Astrocyte of the spinal cord (primary cell): ENCODE results near the gene CNNM2.

Source experiments
- DNase-seq: peaks from one replicate; pipeline ENCODE4 v3.0.0; 2011; ENCODE audit warnings: low read depth, low spot score
- H3K4me3 ChIP-seq: 2 replicates; pipeline ENCODE4 v1.5.1; 2011; ENCODE audit warnings: low read depth, mild to moderate bottlenecking, low read length, moderate library complexity
- in situ Hi-C: cut with HindIII; loops from 2 replicates; pipeline ENCODE4 v1.10.0; 2017; ENCODE audit warnings: low sequenced_read_pairs
- TF ChIP-seq, protein P1 (sequence below): IDR thresholded peaks from 2 replicates; pipeline ENCODE4 v1.5.1; 2012; ENCODE audit warnings: low read depth, mild to moderate bottlenecking, low read length, inconsistent platforms

Gene CNNM2

DNA sequence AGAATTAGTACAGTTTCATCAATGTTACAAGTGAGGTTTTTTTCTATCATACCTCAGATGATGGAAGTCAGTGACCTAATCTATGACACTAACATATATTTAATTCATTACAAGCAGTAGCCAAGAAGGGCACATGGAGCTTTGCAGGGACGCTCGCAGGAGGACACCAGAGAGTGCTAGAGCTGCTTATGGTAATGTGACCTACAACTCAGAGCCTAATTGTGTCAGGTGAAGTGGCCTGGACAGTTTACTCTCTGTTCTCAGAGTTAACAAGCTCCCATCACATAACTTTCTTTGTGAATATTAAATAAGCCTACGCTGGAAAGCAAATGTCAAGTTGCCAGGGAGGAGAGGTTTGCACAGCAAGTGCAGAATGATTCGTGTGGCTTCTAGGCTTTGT, 11.6 kb upstream of the CNNM2 start:
- H3K4me3 ChIP-seq: no peak overlapping the region
- DNase-seq: no peak
- in situ Hi-C loops: no loop called here
- TF ChIP-seq, protein P1, sequence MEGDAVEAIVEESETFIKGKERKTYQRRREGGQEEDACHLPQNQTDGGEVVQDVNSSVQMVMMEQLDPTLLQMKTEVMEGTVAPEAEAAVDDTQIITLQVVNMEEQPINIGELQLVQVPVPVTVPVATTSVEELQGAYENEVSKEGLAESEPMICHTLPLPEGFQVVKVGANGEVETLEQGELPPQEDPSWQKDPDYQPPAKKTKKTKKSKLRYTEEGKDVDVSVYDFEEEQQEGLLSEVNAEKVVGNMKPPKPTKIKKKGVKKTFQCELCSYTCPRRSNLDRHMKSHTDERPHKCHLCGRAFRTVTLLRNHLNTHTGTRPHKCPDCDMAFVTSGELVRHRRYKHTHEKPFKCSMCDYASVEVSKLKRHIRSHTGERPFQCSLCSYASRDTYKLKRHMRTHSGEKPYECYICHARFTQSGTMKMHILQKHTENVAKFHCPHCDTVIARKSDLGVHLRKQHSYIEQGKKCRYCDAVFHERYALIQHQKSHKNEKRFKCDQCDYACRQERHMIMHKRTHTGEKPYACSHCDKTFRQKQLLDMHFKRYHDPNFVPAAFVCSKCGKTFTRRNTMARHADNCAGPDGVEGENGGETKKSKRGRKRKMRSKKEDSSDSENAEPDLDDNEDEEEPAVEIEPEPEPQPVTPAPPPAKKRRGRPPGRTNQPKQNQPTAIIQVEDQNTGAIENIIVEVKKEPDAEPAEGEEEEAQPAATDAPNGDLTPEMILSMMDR: no peak

- in situ Hi-C loops: no loop called here
- DNase-seq: no peak
- TF ChIP-seq, protein P1: no peak
- H3K4me3 ChIP-seq: no peak overlapping the region
Observed at GRCh38 chr10:102914781-102915180, 3.3 kb upstream of the CNNM2 start.

DNA sequence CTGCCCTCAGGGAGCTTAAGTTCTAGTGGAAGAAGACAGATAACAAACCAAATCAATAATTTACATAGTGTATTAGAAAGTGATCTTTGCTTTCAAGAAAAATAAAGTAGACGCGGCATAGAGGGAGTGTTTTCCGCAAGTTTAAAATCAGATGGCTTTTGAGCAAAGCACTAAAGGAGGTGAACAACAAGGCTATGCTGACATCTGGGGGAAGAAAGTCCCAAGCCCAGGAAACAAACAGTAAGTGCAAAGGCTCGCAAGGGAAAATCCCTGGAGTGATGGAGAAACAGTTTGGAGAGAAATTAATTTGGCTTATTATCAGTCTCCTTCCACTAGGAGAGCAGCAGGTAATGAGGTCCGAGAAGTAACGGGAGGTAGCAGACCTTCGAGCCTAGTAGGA, 1.9 kb upstream of the CNNM2 start:
- no peak for DNase-seq
- no peak overlapping the region for H3K4me3 ChIP-seq
- in situ Hi-C loops: no loop called here
- TF ChIP-seq, protein P1: no peak

GRCh38 chr10:102917314-102917961, 656 bp upstream of the CNNM2 start:
- peak; percentile 65 for DNase-seq
- in situ Hi-C loops: no loop called here
- peak overlapping the region; percentile 87 for H3K4me3 ChIP-seq
- TF ChIP-seq, protein P1: peak; percentile 94

DNA sequence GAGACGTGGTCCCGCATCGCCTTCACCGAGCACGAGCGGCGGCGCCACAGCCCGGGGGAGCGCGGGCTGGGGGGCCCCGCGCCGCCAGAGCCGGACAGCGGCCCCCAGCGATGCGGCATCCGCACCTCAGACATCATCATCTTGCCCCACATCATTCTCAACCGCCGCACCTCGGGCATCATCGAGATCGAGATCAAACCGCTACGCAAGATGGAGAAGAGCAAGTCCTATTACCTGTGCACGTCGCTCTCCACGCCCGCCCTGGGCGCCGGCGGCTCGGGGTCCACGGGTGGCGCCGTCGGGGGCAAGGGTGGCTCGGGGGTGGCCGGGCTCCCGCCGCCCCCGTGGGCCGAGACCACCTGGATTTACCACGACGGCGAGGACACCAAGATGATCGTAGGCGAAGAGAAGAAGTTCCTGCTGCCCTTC, 737 bp downstream of the CNNM2 start:
- in situ Hi-C loops: no loop called here
- H3K4me3 ChIP-seq: peak overlapping the region; percentile 87
- TF ChIP-seq, protein P1: no peak
- no peak for DNase-seq

- DNase-seq: peak; percentile 11
- in situ Hi-C loops: no loop called here
- peak overlapping the region; percentile 87 for H3K4me3 ChIP-seq
- TF ChIP-seq, protein P1: no peak
Observed at GRCh38 chr10:102919246-102919959, 1.3 kb downstream of the CNNM2 start.
